ENCODE data around the gene LENEP. TPM values are rescaled to one million over a fixed set of nuclear protein-coding genes. Genes with fewer than 3 reads are reported as not detected.

The LENEP gene
- total RNA-seq, 1 donor from 2014 or later, result not detected

GRCh38 chr1:155012026-155012546 lies 18.7 kb downstream of the LENEP start:
- peak in 1 of 2 donors; percentile 98 for DNase-seq (ENCODE audit: extremely low spot score in 2 of 2)
- TF ChIP-seq POLR2AphosphoS5 (IDR thresholded peaks at IDR 0.05; ENCODE audit: insufficient read depth in 1 of 2, low read depth in 1 of 2) (peak in 1 of 2 donors; percentile 64), POLR2A (IDR thresholded peaks at IDR 0.05) (peak in 1 of 2 donors; percentile 15), CTCF (IDR thresholded peaks at IDR 0.05) (no peak)
- no peaks in the 10 kb centered on the region for H3K27me3 ChIP-seq
- peak overlapping the region in 1 of 2 donors; percentile 17 for H3K4me3 ChIP-seq
- H3K9me3 ChIP-seq, result no peaks in the 10 kb centered on the region
- peaks cover 90% of the 10 kb centered on the region for H3K4me1 ChIP-seq
- H3K36me3 ChIP-seq, result peaks cover 0 to 12% of the 10 kb centered on the region in 2 donors
- peak overlapping the region; percentile 99 for H3K27ac ChIP-seq
- intact Hi-C loops (cut with DNase I), result no loop called here

GRCh38 chr1:155012776-155013602 lies 19.6 kb downstream of the LENEP start:
- peak overlapping the region; percentile 99 for H3K27ac ChIP-seq
- peaks cover 88% of the 10 kb centered on the region for H3K4me1 ChIP-seq
- intact Hi-C loops (cut with DNase I), result no loop called here
- H3K9me3 ChIP-seq, result no peaks in the 10 kb centered on the region
- DNase-seq (ENCODE audit: extremely low spot score in 2 of 2), result no peak
- TF ChIP-seq POLR2AphosphoS5 (IDR thresholded peaks at IDR 0.05; ENCODE audit: insufficient read depth in 1 of 2, low read depth in 1 of 2) (no peak), CTCF (IDR thresholded peaks at IDR 0.05) (no peak), POLR2A (IDR thresholded peaks at IDR 0.05) (no peak)
- H3K4me3 ChIP-seq, result peak overlapping the region in 1 of 2 donors; percentile 17
- peaks cover 0 to 12% of the 10 kb centered on the region in 2 donors for H3K36me3 ChIP-seq
- H3K27me3 ChIP-seq, result no peaks in the 10 kb centered on the region

- peak overlapping the region; percentile 99 for H3K27ac ChIP-seq
- peaks cover 0 to 12% of the 10 kb centered on the region in 2 donors for H3K36me3 ChIP-seq
These were observed 20.2 kb downstream of the LENEP start for GRCh38 chr1:155013632-155014031.

GRCh38 chr1:155014709-155015508 lies 21.5 kb downstream of the LENEP start:
- Histone ChIP-seq H3K36me3 (peaks cover 0 to 12% of the 10 kb centered on the region in 2 donors), H3K27me3 (no peaks in the 10 kb centered on the region), H3K9me3 (no peaks in the 10 kb centered on the region), H3K4me3 (no peak overlapping the region), H3K4me1 (peaks cover 89% of the 10 kb centered on the region), H3K27ac (peak overlapping the region; percentile 99)
- no peak for TF ChIP-seq POLR2AphosphoS5 (IDR thresholded peaks at IDR 0.05; ENCODE audit: insufficient read depth in 1 of 2, low read depth in 1 of 2)
- no peak for TF ChIP-seq CTCF (IDR thresholded peaks at IDR 0.05)
- TF ChIP-seq POLR2A (IDR thresholded peaks at IDR 0.05), result no peak
- DNase-seq (ENCODE audit: extremely low spot score in 2 of 2), result no peak
- intact Hi-C loops (cut with DNase I), result loop anchor here (5.0 kb wide), 1 partner anchor 53 kb away; the partner anchor contains the start of gene PYGO2

More at GRCh38 chr1:155013632-155014031, 20.2 kb downstream of the LENEP start:
- DNase-seq (ENCODE audit: extremely low spot score in 2 of 2), result no peak
- H3K27me3 ChIP-seq, result no peaks in the 10 kb centered on the region
- H3K4me3 ChIP-seq, result no peak overlapping the region
- H3K9me3 ChIP-seq, result no peaks in the 10 kb centered on the region
- TF ChIP-seq CTCF (IDR thresholded peaks at IDR 0.05) (no peak), POLR2AphosphoS5 (IDR thresholded peaks at IDR 0.05; ENCODE audit: insufficient read depth in 1 of 2, low read depth in 1 of 2) (no peak), POLR2A (IDR thresholded peaks at IDR 0.05) (no peak)
- intact Hi-C loops (cut with DNase I), result no loop called here
- H3K4me1 ChIP-seq, result peaks cover 88% of the 10 kb centered on the region

All from vagina (tissue), 2 donors.